Right atrium auricular region (tissue), 2 donors: Measurements from ENCODE around the gene DNA2. TPM values are rescaled to one million over a fixed set of nuclear protein-coding genes. Genes with fewer than 3 reads are reported as not detected.

Experiments used
- DNase-seq: peaks from one replicate; pipeline ENCODE4 v3.0.0-alpha.2; 2019; ENCODE audit warnings: low spot score
- H3K27ac ChIP-seq, 2 donors: fragments of 200-600 bp; sonication (generic); 1 replicate in 1 of 2; 2 replicates in 1 of 2; pipeline ENCODE4 v1.5.1; 2016 to 2019
- H3K27me3 ChIP-seq, 2 donors: fragments of 200-600 bp; sonication (generic); one replicate each; pipeline versions ENCODE4 v1.5.1 to v1.6.0; 2017 to 2019
- H3K36me3 ChIP-seq: fragments of 200-600 bp; sonication (generic); one replicate; pipeline ENCODE4 v1.5.1; 2016
- H3K4me1 ChIP-seq, 2 donors: fragments of 200-600 bp; sonication (generic); one replicate each; pipeline versions ENCODE4 v1.5.1 to v1.6.0; 2017 to 2019
- H3K4me3 ChIP-seq, 2 donors: fragments of 200-600 bp; sonication (generic); 1 replicate in 1 of 2; 2 replicates in 1 of 2; pipeline ENCODE4 v1.5.1; 2017 to 2019; ENCODE audit warnings: mild to moderate bottlenecking in 1 of 2, moderate library complexity in 1 of 2
- H3K9me3 ChIP-seq, 2 donors: fragments of 200-600 bp; sonication (generic); one replicate each; pipeline ENCODE4 v1.5.1; 2019
- total RNA-seq, 2 donors: library from RNA; depleted of rRNA; stranded (reverse); fragments of >200 nt; gene quantifications; one replicate each; pipeline ENCODE4 v1.1.0, GENCODE V29; 2016
- TF ChIP-seq, protein P1 (sequence below), 2 donors: fragments of 200-600 bp; sonication (generic); IDR thresholded peaks; one replicate each; pipeline ENCODE4 v1.5.1; 2019; ENCODE audit warnings: antibody characterized with exemption in 2 of 2

The DNA2 gene
- total RNA-seq, 2 donors from 2014 or later = 0.90 to 1.3 TPM

DNA sequence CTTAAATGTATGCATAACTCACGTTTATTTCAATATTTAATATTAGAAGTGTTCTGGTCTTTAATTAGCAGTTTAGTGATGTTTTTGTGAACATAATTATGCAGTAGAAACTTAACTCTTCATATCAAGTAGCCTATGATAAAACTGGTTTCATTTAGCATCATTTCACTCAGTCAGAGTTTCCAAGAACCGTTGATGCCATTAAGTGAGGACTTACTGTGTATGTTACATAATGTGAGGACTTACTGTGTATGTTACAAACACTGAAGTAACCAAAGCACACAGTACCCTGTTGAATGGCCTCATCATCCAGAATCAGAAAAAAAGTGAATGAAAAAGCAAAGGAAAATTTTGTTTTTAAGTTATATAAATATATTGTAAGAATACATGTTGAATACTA is 106.2 kb downstream of the DNA2 start:
- Histone ChIP-seq H3K9me3 (no peaks in the 10 kb centered on the region), H3K36me3 (peaks cover 43% of the 10 kb centered on the region), H3K4me1 (no peaks in the 10 kb centered on the region), H3K4me3 (no peak overlapping the region), H3K27me3 (no peaks in the 10 kb centered on the region), H3K27ac (no peak overlapping the region)
- TF ChIP-seq, protein P1, sequence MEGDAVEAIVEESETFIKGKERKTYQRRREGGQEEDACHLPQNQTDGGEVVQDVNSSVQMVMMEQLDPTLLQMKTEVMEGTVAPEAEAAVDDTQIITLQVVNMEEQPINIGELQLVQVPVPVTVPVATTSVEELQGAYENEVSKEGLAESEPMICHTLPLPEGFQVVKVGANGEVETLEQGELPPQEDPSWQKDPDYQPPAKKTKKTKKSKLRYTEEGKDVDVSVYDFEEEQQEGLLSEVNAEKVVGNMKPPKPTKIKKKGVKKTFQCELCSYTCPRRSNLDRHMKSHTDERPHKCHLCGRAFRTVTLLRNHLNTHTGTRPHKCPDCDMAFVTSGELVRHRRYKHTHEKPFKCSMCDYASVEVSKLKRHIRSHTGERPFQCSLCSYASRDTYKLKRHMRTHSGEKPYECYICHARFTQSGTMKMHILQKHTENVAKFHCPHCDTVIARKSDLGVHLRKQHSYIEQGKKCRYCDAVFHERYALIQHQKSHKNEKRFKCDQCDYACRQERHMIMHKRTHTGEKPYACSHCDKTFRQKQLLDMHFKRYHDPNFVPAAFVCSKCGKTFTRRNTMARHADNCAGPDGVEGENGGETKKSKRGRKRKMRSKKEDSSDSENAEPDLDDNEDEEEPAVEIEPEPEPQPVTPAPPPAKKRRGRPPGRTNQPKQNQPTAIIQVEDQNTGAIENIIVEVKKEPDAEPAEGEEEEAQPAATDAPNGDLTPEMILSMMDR (IDR thresholded peaks at IDR 0.05) = no peak
- no peak for DNase-seq

DNA sequence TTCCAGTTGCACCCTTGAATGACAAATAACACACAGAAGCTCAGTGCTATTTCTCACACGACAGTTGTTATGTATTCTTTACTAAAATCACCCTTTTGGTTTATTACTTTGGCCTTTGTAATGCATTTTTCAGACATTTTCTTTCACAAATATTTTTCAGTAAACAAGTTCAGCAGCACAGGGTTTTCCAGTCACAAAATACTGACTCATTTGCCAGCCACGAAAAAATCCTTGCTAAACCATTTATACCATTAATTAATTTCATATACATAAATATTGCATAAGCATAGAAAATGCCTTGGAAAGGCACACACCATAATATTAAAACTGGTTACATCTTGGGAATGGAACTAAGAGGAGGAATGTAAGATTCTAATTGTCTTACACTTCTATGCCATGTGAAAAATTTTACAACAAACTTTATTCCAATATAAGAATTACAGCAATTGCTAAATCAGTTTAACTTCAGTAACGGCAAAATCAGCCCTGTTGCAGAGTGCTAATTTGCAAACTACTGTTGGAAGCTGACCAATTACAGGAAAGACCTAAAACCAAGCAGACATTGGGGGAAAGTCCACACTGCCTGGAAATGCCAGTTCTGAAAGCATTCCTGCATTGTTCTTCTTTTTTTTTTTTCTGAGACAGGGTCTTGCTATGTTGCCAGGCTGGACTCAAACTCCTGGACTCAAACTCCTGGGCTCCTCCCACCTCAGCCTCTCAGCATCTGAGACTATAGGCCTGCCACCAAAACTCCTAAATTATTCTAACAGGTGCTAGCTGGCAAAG is 107.5 kb downstream of the DNA2 start:
- TF ChIP-seq, protein P1 (IDR thresholded peaks at IDR 0.05) = no peak
- Histone ChIP-seq H3K4me1 (no peaks in the 10 kb centered on the region), H3K9me3 (no peaks in the 10 kb centered on the region), H3K4me3 (no peak overlapping the region), H3K27ac (no peak overlapping the region), H3K36me3 (peaks cover 30% of the 10 kb centered on the region), H3K27me3 (no peaks in the 10 kb centered on the region)
- no peak for DNase-seq

Other genes starting within 250 kb of the DNA2 start
- gene ATOH7, start 239.9 kb downstream of the DNA2 start, total RNA-seq = not detected
- gene HNRNPH3, start 139.9 kb downstream of the DNA2 start, total RNA-seq = 10 to 100 TPM; 29.7 to 34.8 TPM
- gene PBLD, start 139.0 kb downstream of the DNA2 start, total RNA-seq = 1 to 10 TPM; 2.7 to 4.5 TPM
- 10 to 100 TPM in 1 of 2 donors, 1 to 10 TPM in 1; 8.3 to 11.0 TPM for gene RUFY2, start 64.7 kb downstream of the DNA2 start, total RNA-seq
- gene SLC25A16, start 55.5 kb upstream of the DNA2 start, total RNA-seq = 1 to 10 TPM; 7.7 to 9.9 TPM
- gene TET1, start 88.4 kb upstream of the DNA2 start, total RNA-seq = 1 to 10 TPM; 2.4 to 3.0 TPM
- 10 to 100 TPM; 21.0 to 25.0 TPM for gene CCAR1, start 249.3 kb upstream of the DNA2 start, total RNA-seq